22Rv1 (cell line): Measurements from ENCODE around the gene BHLHE40.

Experiments used
- CTCF ChIP-seq: fragments of 450-650 bp; IDR thresholded peaks from 2 replicates; pipeline ENCODE4 v1.5.1; 2017; ENCODE audit warnings: mild to moderate bottlenecking
- ZFX ChIP-seq: fragments of 450-650 bp; IDR thresholded peaks from 2 replicates; pipeline ENCODE4 v1.6.1; 2017; ENCODE audit warnings: antibody characterized with exemption, borderline replicate concordance

- TF ChIP-seq CTCF (no peak), ZFX (no peak)
Measured at GRCh38 chr3:4981665-4982494, 2.6 kb downstream of the BHLHE40 start.
